Measurements from ENCODE around the gene NEO1.

NEO1 gene

GRCh38 chr15:73006523-73006922 lies 45.7 kb upstream of the NEO1 start:
- no peak overlapping the region for H3K9ac ChIP-seq
- H3K4me1 ChIP-seq (ENCODE audit: low read depth, poor library complexity, severe bottlenecking) = no peaks in the 10 kb centered on the region
- no peaks in the 10 kb centered on the region for H3K36me3 ChIP-seq (ENCODE audit: insufficient read depth)
- no peak overlapping the region for H3K4me2 ChIP-seq
- no peaks in the 10 kb centered on the region for H3K79me2 ChIP-seq (ENCODE audit: insufficient read depth, low read depth)
- no peak overlapping the region for H3K27ac ChIP-seq
- no peak for TF ChIP-seq CTCF (conservative IDR thresholded peaks at IDR 0.05; ENCODE audit: low read depth, low read length)
- H3K4me3 ChIP-seq (IDR thresholded peaks at IDR 0.05; ENCODE audit: insufficient read depth, low read depth, low read length) = no peak overlapping the region
- H4K20me1 ChIP-seq (ENCODE audit: insufficient read depth) = no peaks in the 10 kb centered on the region
- H2AFZ ChIP-seq (ENCODE audit: low read depth) = no peak overlapping the region
- no peaks in the 10 kb centered on the region for H3K27me3 ChIP-seq (ENCODE audit: insufficient read depth, low read depth)

- no peaks in the 10 kb centered on the region for H3K36me3 ChIP-seq (ENCODE audit: insufficient read depth)
- H2AFZ ChIP-seq (ENCODE audit: low read depth) = no peak overlapping the region
- no peak overlapping the region for H3K4me2 ChIP-seq
- no peaks in the 10 kb centered on the region for H3K4me1 ChIP-seq (ENCODE audit: low read depth, poor library complexity, severe bottlenecking)
- H4K20me1 ChIP-seq (ENCODE audit: insufficient read depth) = no peaks in the 10 kb centered on the region
- H3K27me3 ChIP-seq (ENCODE audit: insufficient read depth, low read depth) = no peaks in the 10 kb centered on the region
- H3K9ac ChIP-seq = no peak overlapping the region
- no peak for TF ChIP-seq CTCF (conservative IDR thresholded peaks at IDR 0.05; ENCODE audit: low read depth, low read length)
- no peaks in the 10 kb centered on the region for H3K79me2 ChIP-seq (ENCODE audit: insufficient read depth, low read depth)
- H3K4me3 ChIP-seq (IDR thresholded peaks at IDR 0.05; ENCODE audit: insufficient read depth, low read depth, low read length) = no peak overlapping the region
- no peak overlapping the region for H3K27ac ChIP-seq
Measured at GRCh38 chr15:73009066-73010056, 42.9 kb upstream of the NEO1 start.

- Histone ChIP-seq H3K4me3 (IDR thresholded peaks at IDR 0.05; ENCODE audit: insufficient read depth, low read depth, low read length) (no peak overlapping the region), H4K20me1 (ENCODE audit: insufficient read depth) (no peaks in the 10 kb centered on the region), H3K27ac (no peak overlapping the region), H3K4me1 (ENCODE audit: low read depth, poor library complexity, severe bottlenecking) (no peaks in the 10 kb centered on the region), H3K9ac (no peak overlapping the region), H2AFZ (ENCODE audit: low read depth) (no peak overlapping the region), H3K79me2 (ENCODE audit: insufficient read depth, low read depth) (no peaks in the 10 kb centered on the region), H3K27me3 (ENCODE audit: insufficient read depth, low read depth) (no peaks in the 10 kb centered on the region), H3K36me3 (ENCODE audit: insufficient read depth) (no peaks in the 10 kb centered on the region), H3K4me2 (no peak overlapping the region)
- TF ChIP-seq CTCF (conservative IDR thresholded peaks at IDR 0.05; ENCODE audit: low read depth, low read length) = no peak
Measured at GRCh38 chr15:73010154-73011152, 41.8 kb upstream of the NEO1 start.

GRCh38 chr15:73014904-73015303 lies 37.4 kb upstream of the NEO1 start:
- no peaks in the 10 kb centered on the region for H3K27me3 ChIP-seq (ENCODE audit: insufficient read depth, low read depth)
- no peak overlapping the region for H3K4me3 ChIP-seq (IDR thresholded peaks at IDR 0.05; ENCODE audit: insufficient read depth, low read depth, low read length)
- no peak overlapping the region for H3K27ac ChIP-seq
- no peak overlapping the region for H3K4me2 ChIP-seq
- H4K20me1 ChIP-seq (ENCODE audit: insufficient read depth) = no peaks in the 10 kb centered on the region
- no peaks in the 10 kb centered on the region for H3K4me1 ChIP-seq (ENCODE audit: low read depth, poor library complexity, severe bottlenecking)
- TF ChIP-seq CTCF (conservative IDR thresholded peaks at IDR 0.05; ENCODE audit: low read depth, low read length) = no peak
- no peak overlapping the region for H3K9ac ChIP-seq
- H3K79me2 ChIP-seq (ENCODE audit: insufficient read depth, low read depth) = no peaks in the 10 kb centered on the region
- H2AFZ ChIP-seq (ENCODE audit: low read depth) = no peak overlapping the region
- H3K36me3 ChIP-seq (ENCODE audit: insufficient read depth) = no peaks in the 10 kb centered on the region
